Caco-2 (cell line): Measurements from ENCODE around the gene RSRC1. TPM values are rescaled to one million over a fixed set of nuclear protein-coding genes. Genes with fewer than 3 reads are reported as not detected.

Experiments
- BruUV-seq: library from RNA; stranded (reverse); fragments of 400-500 nt; replicated peaks from 2 replicates; lab custom pipeline; 2021; lab: Mats Ljungman, UMichigan
- CTCF ChIA-PET: fragments of 300-600 bp; sonication (Branson Sonifier 250); formaldehyde crosslinking; loops from one replicate; lab custom pipeline; 2022; ENCODE audit warnings: antibody characterized with exemption; lab: Charles Lee
- POLR2A ChIA-PET: fragments of 300-600 bp; sonication (Branson Sonifier 250); formaldehyde crosslinking; loops from one replicate; lab custom pipeline; 2022; ENCODE audit warnings: antibody characterized with exemption; lab: Charles Lee
- DNase-seq, 2 experiments: peaks; one replicate each; pipeline versions ENCODE4 v3.0.0 to v3.0.0-alpha.2; 2020 to 2022
- H3K27me3 ChIP-seq: replicated peaks from 2 replicates; pipeline ENCODE4 v1.6.0; 2011; ENCODE audit warnings: low read length; ENCODE audit not compliant: control insufficient read depth, insufficient read depth
- H3K36me3 ChIP-seq: 2 replicates; pipeline ENCODE4 v1.5.1; 2011; ENCODE audit warnings: low read length; ENCODE audit not compliant: control insufficient read depth, insufficient read depth
- H3K4me1 ChIP-seq: fragments of 250-450 bp; sonication (Bioruptor Pico); 2 replicates; pipeline ENCODE4 v1.5.1; 2020; ENCODE audit warnings: mild to moderate bottlenecking
- H3K4me3 ChIP-seq: 2 replicates; pipeline ENCODE4 v1.5.1; 2011; ENCODE audit warnings: low read depth, mild to moderate bottlenecking, control low read depth, low read length
- H3K9me3 ChIP-seq: fragments of 250-450 bp; sonication (Bioruptor Pico); 2 replicates; pipeline ENCODE4 v1.5.1; 2020; ENCODE audit warnings: mild to moderate bottlenecking, moderate library complexity
- H3K27ac Mint-ChIP-seq: one replicate; pipeline ENCODE4 v1.8.0; 2022; ENCODE audit warnings: mixed read lengths; ENCODE audit not compliant: unreplicated experiment
- H3K27me3 Mint-ChIP-seq: one replicate; pipeline ENCODE4 v1.8.0; 2022; ENCODE audit warnings: mixed read lengths; ENCODE audit not compliant: insufficient read depth, unreplicated experiment
- H3K36me3 Mint-ChIP-seq: one replicate; pipeline ENCODE4 v1.8.0; 2022; ENCODE audit warnings: mild to moderate bottlenecking, mixed read lengths; ENCODE audit not compliant: insufficient read depth, unreplicated experiment
- H3K4me1 Mint-ChIP-seq: one replicate; pipeline ENCODE4 v1.8.0; 2022; ENCODE audit warnings: low read depth, mixed read lengths; ENCODE audit not compliant: unreplicated experiment
- H3K4me3 Mint-ChIP-seq: one replicate; pipeline ENCODE4 v1.8.0; 2022; ENCODE audit warnings: mild to moderate bottlenecking, moderate library complexity, mixed read lengths; ENCODE audit not compliant: unreplicated experiment
- H3K9me3 Mint-ChIP-seq: one replicate; pipeline ENCODE4 v1.8.0; 2022; ENCODE audit warnings: mixed read lengths; ENCODE audit not compliant: unreplicated experiment
- intact Hi-C: fragments of 100-400 bp; cut with micrococcal nuclease; formaldehyde crosslinking; loops from one replicate; pipeline ENCODE4 v1.10.0; 2022; ENCODE audit not compliant: unreplicated experiment
- total RNA-seq: library from RNA; stranded (reverse); gene quantifications from 2 replicates; pipeline ENCODE4 v1.2.3, GENCODE V29; 2022
- TF ChIP-seq, protein P1 (sequence below), 2 experiments: fragments of 200-600 bp in 1 of 2; IDR thresholded peaks; 1 replicate in 1 of 2; 2 replicates in 1 of 2; pipeline versions ENCODE4 v1.5.1 to v1.8.0; 2011 to 2022; ENCODE audit warnings: antibody characterized with exemption in 1 of 2, control low read depth in 1 of 2, inconsistent platforms in 1 of 2, low read depth in 1 of 2, low read length in 1 of 2, mild to moderate bottlenecking in 1 of 2, moderate library complexity in 1 of 2; ENCODE audit not compliant: insufficient read depth in 1 of 2, severe bottlenecking in 1 of 2, unreplicated experiment in 1 of 2

RSRC1 gene
- total RNA-seq, 1 experiment from 2014 or later: 38.4 TPM

DNA sequence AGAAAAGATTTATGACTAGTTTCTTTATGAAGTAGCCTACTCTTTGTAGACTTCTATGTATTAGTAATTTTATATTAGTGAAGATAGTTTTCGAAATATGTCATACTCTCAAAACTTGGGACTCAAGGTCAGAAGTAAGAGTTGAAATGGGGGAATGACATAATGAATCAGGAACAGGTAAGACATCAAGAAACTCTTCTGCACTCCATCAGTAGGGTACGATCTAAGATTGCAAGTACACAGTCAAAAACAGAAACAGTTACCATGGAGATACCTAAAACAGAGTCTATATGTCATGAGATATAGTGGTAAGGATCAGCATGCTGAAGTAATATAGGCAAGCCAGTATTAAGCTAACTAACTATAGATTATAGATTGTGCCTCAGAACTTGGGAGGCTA lies 274.1 kb downstream of the RSRC1 start:
- CTCF ChIA-PET: no interaction called here
- no peaks in the 10 kb centered on the region for H3K27me3 Mint-ChIP-seq

DNA sequence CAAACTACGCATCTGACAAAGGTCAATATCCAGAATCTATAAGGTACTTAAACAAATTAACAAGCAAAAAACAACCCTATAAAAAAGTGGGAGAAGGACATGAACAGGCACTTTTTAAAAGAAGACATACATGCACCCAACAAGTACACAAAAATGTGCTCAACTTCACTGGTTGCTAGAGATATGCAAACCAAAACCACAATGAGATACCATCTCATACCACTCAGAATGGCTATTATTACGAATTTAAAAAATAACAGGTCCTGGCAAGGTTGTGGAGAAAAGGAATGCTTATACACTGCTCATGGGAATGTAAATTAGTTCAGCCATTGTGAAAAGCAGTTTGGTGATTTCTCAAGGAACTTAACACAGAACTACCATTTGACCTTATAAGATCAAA lies 285.5 kb downstream of the RSRC1 start:
- Mint-ChIP-seq H3K36me3 (no peaks in the 10 kb centered on the region), H3K9me3 (peaks cover 10% of the 10 kb centered on the region)

More for the DNA sequence above, 274.1 kb downstream of the RSRC1 start:
- TF ChIP-seq, protein P1, sequence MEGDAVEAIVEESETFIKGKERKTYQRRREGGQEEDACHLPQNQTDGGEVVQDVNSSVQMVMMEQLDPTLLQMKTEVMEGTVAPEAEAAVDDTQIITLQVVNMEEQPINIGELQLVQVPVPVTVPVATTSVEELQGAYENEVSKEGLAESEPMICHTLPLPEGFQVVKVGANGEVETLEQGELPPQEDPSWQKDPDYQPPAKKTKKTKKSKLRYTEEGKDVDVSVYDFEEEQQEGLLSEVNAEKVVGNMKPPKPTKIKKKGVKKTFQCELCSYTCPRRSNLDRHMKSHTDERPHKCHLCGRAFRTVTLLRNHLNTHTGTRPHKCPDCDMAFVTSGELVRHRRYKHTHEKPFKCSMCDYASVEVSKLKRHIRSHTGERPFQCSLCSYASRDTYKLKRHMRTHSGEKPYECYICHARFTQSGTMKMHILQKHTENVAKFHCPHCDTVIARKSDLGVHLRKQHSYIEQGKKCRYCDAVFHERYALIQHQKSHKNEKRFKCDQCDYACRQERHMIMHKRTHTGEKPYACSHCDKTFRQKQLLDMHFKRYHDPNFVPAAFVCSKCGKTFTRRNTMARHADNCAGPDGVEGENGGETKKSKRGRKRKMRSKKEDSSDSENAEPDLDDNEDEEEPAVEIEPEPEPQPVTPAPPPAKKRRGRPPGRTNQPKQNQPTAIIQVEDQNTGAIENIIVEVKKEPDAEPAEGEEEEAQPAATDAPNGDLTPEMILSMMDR (IDR thresholded peaks at IDR 0.05; ENCODE audit: insufficient read depth in 1 of 2, low read depth in 1 of 2, low read length in 1 of 2, severe bottlenecking in 1 of 2, unreplicated experiment in 1 of 2): no peak
- Mint-ChIP-seq H3K36me3 (peaks cover 4% of the 10 kb centered on the region), H3K27ac (no peak overlapping the region), H3K4me1 (no peaks in the 10 kb centered on the region), H3K4me3 (no peak overlapping the region), H3K9me3 (no peaks in the 10 kb centered on the region)
- no peak for DNase-seq
- Histone ChIP-seq H3K9me3 (no peaks in the 10 kb centered on the region), H3K4me3 (no peak overlapping the region), H3K36me3 (no peaks in the 10 kb centered on the region), H3K4me1 (no peaks in the 10 kb centered on the region), H3K27me3 (no peaks in the 10 kb centered on the region)
- intact Hi-C loops: no loop called here
- POLR2A ChIA-PET: no interaction called here
- no TSS peak for BruUV-seq

DNA sequence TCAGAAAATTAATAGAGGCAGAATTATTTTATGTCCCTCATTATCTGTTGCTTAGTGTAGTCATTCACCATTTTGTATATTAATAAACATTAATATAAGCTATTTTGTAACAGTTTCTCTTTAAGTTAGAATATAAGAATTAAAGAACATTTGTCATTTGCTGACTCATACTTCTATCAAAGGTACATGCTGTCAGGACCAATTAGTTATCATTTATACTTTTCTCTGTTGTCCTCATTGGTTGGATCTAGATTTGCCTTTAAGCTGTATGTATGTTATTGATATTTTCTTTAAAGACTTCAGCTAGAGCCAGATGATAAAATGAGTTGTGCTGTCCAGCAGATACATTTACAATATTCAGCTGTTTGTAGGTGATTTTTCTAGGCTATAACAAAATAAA lies 292.7 kb downstream of the RSRC1 start:
- TF ChIP-seq, protein P1 (IDR thresholded peaks at IDR 0.05; ENCODE audit: insufficient read depth in 1 of 2, low read depth in 1 of 2, low read length in 1 of 2, severe bottlenecking in 1 of 2, unreplicated experiment in 1 of 2): no peak
- H3K4me3 ChIP-seq: no peak overlapping the region
- Mint-ChIP-seq H3K36me3 (no peaks in the 10 kb centered on the region), H3K27me3 (no peaks in the 10 kb centered on the region), H3K4me1 (no peaks in the 10 kb centered on the region), H3K9me3 (no peaks in the 10 kb centered on the region), H3K4me3 (no peak overlapping the region), H3K27ac (no peak overlapping the region)
- DNase-seq: no peak
- H3K36me3 ChIP-seq: no peaks in the 10 kb centered on the region
- no peaks in the 10 kb centered on the region; the same call in none of the 2 replicates for H3K4me1 ChIP-seq
- intact Hi-C loops: no loop called here
- no peaks in the 10 kb centered on the region for H3K9me3 ChIP-seq
- BruUV-seq: no TSS peak
- no peaks in the 10 kb centered on the region for H3K27me3 ChIP-seq
- ChIA-PET POLR2A (no interaction called here), CTCF (no interaction called here)

More for the DNA sequence above, 285.5 kb downstream of the RSRC1 start:
- no peak for DNase-seq
- Mint-ChIP-seq H3K4me3 (no peak overlapping the region), H3K27ac (no peak overlapping the region), H3K27me3 (no peaks in the 10 kb centered on the region), H3K4me1 (no peaks in the 10 kb centered on the region)
- POLR2A ChIA-PET: no interaction called here
- H3K36me3 ChIP-seq: no peaks in the 10 kb centered on the region
- no peaks in the 10 kb centered on the region for H3K4me1 ChIP-seq
- CTCF ChIA-PET: no interaction called here
- no peak overlapping the region for H3K4me3 ChIP-seq
- BruUV-seq: no TSS peak
- no peaks in the 10 kb centered on the region for H3K27me3 ChIP-seq
- no peaks in the 10 kb centered on the region for H3K9me3 ChIP-seq
- intact Hi-C loops: no loop called here
- TF ChIP-seq, protein P1 (IDR thresholded peaks at IDR 0.05; ENCODE audit: insufficient read depth in 1 of 2, low read depth in 1 of 2, low read length in 1 of 2, severe bottlenecking in 1 of 2, unreplicated experiment in 1 of 2): no peak
